Colon (tissue), 2 donors: ENCODE data around the gene ARMC6.

Source experiments
- FAIRE-seq: peaks from 2 replicates; lab custom pipeline; 2012; peaks lifted over from hg19 to GRCh38; lab: Jason Lieb, UNC
- donor health status: control.
- donor health status: control.

Gene ARMC6

GRCh38 chr19:19055701-19056100 is 22.3 kb downstream of the ARMC6 start:
- no peak for FAIRE-seq

GRCh38 chr19:19056636-19057275 is 23.4 kb downstream of the ARMC6 start:
- FAIRE-seq: no peak

- FAIRE-seq: no peak
Observed at GRCh38 chr19:19057317-19057716, 23.9 kb downstream of the ARMC6 start.

GRCh38 chr19:19057720-19058119 is 24.3 kb downstream of the ARMC6 start:
- FAIRE-seq: no peak

- no peak for FAIRE-seq
Observed at GRCh38 chr19:19059018-19059836, 25.8 kb downstream of the ARMC6 start.

- no peak for FAIRE-seq
Observed at GRCh38 chr19:19059837-19060611, 26.6 kb downstream of the ARMC6 start.

GRCh38 chr19:19061506-19061905 is 28.1 kb downstream of the ARMC6 start:
- FAIRE-seq: no peak

GRCh38 chr19:19062454-19063182 is 29.2 kb downstream of the ARMC6 start:
- no peak for FAIRE-seq

GRCh38 chr19:19063183-19064097 is 30.0 kb downstream of the ARMC6 start, which contains the start of gene SLC25A42:
SLC25A42 (plus strand) TSS chr19:19063994; CDS start chr19:19096125, 32,131 bp downstream.
- FAIRE-seq: peak; percentile 78

GRCh38 chr19:19064098-19064722 is 30.8 kb downstream of the ARMC6 start:
- no peak for FAIRE-seq

GRCh38 chr19:19064811-19065745 is 31.7 kb downstream of the ARMC6 start:
- no peak for FAIRE-seq

GRCh38 chr19:19067276-19068072 is 34.1 kb downstream of the ARMC6 start:
- FAIRE-seq: no peak

GRCh38 chr19:19068659-19069654 is 35.6 kb downstream of the ARMC6 start:
- FAIRE-seq: no peak

GRCh38 chr19:19071897-19072296 is 38.5 kb downstream of the ARMC6 start:
- no peak for FAIRE-seq

- FAIRE-seq: no peak
Observed at GRCh38 chr19:19074196-19074882, 40.9 kb downstream of the ARMC6 start.

- no peak for FAIRE-seq
Observed at GRCh38 chr19:19075126-19075525, 41.7 kb downstream of the ARMC6 start.

GRCh38 chr19:19076476-19076875 is 43.1 kb downstream of the ARMC6 start:
- FAIRE-seq: no peak
